ENCODE measurements around the gene GLIPR1.
A peak's percentile ranks its signal among the peaks of the same experiment; 100 is the strongest.
"Not testable (repeated sequence)": the region's sequence is repeated elsewhere in the genome, so short reads cannot be mapped to it uniquely, and the experiment has no call there.

GLIPR1 gene

DNA sequence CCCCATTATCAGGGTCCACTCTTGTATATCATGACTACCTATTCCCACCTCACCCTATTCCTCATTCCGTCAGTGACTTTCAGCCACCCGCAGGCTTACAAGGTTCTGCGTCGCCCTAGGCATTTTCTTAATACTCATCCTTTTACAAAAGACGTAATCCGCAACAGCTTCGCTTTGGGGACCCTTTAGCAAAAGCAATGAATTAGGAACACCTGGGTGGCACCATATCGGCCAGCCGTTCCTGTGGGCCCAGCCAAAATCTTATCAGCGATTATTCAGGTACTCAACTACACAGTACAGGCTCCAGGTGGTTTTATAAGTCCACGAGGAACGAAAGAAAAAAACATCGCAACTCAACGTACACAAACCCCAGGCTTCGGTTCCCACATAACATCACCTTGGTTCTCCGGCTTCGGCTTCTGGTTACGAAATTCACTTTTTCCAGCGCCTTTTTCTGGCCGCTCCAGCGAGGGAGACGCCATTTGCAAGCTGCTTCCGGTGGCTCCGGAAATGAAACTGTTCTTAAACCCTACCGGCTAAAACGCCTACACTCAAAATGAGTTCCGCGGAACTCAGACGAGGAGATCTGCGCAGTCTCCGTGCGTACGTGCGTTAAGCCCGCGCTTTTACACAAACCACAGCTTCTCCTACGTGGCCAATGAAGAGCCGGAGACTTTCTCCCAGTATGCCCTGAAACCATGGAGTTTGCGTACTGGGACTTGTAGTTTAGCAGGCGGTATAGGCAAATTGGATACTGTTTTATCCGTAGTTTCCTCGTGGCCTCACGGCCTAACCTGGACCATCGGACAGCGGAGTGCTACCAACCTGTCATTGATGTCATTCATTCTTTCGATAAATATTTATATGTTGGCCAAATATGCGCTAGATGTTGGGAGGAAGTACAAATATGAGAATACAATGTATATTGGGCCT is 30.8 kb downstream of the GLIPR1 start, which contains the start of gene KRR1:
TSS of gene KRR1 (minus strand) at position 494 of the 933 bp plus-strand sequence. CDS start at position 482, 12 bp downstream.
- peak; percentile 95 for DNase-seq (ENCODE audit: low read depth)
- TF ChIP-seq, protein P1, sequence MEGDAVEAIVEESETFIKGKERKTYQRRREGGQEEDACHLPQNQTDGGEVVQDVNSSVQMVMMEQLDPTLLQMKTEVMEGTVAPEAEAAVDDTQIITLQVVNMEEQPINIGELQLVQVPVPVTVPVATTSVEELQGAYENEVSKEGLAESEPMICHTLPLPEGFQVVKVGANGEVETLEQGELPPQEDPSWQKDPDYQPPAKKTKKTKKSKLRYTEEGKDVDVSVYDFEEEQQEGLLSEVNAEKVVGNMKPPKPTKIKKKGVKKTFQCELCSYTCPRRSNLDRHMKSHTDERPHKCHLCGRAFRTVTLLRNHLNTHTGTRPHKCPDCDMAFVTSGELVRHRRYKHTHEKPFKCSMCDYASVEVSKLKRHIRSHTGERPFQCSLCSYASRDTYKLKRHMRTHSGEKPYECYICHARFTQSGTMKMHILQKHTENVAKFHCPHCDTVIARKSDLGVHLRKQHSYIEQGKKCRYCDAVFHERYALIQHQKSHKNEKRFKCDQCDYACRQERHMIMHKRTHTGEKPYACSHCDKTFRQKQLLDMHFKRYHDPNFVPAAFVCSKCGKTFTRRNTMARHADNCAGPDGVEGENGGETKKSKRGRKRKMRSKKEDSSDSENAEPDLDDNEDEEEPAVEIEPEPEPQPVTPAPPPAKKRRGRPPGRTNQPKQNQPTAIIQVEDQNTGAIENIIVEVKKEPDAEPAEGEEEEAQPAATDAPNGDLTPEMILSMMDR (IDR thresholded peaks at IDR 0.05; ENCODE audit: low read depth, low read length, missing control alignments), result no peak
- peak within 1 kb of the TSS; percentile 72 for H3K4me3 ChIP-seq (ENCODE audit: low read depth, low read length)

DNA sequence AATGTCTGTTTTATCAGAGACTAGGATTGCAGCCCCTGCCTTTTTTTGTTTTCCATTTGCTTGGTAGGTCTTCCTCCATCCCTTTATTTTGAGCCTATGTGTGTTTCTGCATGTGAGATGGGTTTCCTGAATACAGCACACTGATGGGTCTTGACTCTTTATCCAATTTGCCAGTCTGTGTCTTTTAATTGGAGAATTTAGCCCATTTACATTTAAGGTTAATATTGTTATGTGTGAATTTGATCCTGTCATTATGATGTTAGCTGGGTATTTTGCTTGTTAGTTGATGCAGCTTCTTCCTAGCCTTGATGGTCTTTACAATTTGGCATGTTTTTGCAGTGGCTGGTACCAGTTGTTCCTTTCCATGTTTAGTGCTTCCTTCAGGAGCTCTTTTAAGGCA is 40.7 kb downstream of the GLIPR1 start:
- not testable (repeated sequence) for H3K4me3 ChIP-seq (ENCODE audit: low read depth, low read length); DNase-seq (ENCODE audit: low read depth)

DNA sequence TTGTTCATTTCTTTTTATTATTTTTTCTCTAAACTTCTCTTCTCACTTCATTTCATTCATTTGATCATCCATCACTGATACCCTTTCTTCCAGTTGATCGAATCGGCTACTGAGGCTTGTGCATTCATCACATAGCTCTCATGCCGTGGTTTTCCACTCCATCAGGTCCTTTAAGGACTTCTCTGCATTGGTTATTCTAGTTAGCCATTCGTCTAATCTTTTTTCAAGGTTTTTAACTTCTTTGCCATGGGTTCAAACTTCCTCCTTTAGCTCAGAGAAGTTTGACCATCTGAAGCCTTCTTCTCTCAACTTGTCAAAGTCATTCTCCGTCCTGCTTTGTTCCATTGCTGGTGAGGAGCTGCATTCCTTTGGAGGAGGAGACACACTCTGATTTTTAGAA is 41.6 kb downstream of the GLIPR1 start:
- not testable (repeated sequence) for H3K4me3 ChIP-seq (ENCODE audit: low read depth, low read length); DNase-seq (ENCODE audit: low read depth)

DNA sequence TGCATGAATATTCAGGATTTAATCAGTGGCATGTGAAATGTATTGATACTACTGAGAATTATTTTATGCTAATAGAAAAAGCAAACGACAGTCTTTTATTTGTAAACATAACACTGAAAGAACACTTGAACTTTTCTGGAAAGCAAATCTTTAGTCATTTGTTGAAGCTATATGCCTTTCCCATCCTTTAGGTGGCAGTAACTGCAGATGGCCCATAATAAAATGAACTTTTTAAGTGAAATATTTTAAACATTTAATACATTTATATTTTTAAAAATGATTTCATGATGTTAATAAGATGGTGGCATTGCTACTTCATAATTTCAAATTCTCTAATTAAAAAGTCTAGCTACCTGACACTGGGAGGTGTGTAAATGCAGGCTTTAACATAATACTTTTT is 44.7 kb downstream of the GLIPR1 start:
- H3K4me3 ChIP-seq (ENCODE audit: low read depth, low read length), result no peak overlapping the region
- TF ChIP-seq, protein P1 (IDR thresholded peaks at IDR 0.05; ENCODE audit: low read depth, low read length, missing control alignments), result no peak
- no peak for DNase-seq (ENCODE audit: low read depth)

DNA sequence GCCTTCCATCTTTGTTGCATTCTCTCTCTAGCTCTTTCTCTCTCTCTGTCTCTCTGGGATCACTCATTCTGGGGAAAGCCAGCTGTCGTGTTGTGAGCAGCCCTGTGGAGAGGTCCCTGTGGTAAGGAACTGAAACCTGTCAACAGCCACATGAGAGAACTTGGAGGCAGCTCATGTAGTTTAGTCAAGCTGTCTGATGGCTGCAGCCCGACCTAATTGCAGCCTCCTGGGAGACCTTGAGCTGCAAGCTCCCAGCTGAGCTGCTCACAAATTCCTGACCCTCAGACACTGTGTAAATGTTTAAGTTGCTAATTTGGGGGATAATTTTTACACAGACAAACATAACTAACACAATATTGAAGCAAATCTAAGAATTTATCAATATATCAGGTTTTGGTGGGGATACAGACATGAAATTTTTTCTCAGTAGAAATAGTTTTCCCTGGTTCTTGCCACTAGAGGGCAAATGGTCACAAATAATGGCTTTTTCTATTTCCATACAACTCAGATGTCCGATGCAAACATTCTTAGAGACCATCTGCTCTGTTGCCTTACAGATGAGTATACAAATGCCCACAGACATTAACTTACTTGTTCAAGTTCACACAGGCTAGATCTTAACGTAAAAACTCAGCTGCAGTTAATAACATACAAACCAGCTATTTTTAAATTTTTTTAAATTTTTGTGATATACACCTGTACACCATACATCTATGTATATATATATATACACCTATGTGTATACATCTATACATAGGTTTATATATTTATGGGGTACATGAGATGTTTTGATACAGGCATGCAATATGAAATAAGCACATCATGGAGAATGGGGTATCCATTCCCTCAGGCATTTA is 46.3 kb downstream of the GLIPR1 start:
- DNase-seq (ENCODE audit: low read depth), result no peak
- no peak overlapping the region for H3K4me3 ChIP-seq (ENCODE audit: low read depth, low read length)
- TF ChIP-seq, protein P1 (IDR thresholded peaks at IDR 0.05; ENCODE audit: low read depth, low read length, missing control alignments), result peak; percentile 67

DNA sequence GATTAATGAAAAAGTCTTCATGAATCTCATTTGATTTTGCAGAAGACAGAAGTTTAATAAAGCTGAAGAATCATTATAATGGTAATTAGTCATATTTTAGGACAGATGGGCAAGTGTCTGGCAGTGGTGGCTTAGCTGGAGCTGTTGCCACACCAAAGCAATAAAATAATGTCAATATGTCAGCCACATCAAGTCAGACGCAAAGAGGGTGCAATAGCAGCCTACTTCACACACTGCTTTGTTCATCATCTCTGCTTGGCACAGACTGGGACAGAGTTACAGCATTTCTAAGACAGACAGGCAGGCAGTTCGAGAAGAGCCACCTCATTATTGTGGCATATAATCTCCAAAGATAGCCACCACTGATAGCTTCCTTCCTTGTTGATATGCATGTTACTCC is 47.7 kb downstream of the GLIPR1 start:
- TF ChIP-seq, protein P1 (IDR thresholded peaks at IDR 0.05; ENCODE audit: low read depth, low read length, missing control alignments), result no peak
- no peak for DNase-seq (ENCODE audit: low read depth)
- H3K4me3 ChIP-seq (ENCODE audit: low read depth, low read length), result no peak overlapping the region

DNA sequence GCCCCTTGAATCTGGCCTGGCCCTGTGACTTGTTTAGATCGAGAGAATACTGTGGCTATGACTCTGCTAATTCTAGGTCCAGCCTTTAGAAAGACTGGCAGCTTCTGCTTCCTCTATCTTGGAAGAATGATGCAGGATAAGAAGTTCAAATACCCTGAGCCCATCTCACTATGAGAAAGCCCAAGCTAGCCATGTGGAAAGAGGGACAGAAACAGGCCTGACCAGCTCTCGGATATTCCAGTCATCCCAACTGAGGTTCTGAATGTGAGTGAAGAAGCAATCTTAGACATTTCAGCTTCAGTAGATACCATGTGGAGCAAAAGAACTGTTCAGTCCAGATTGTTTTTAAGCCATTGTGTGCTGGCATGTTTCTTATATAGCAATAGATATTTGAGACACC is 48.1 kb downstream of the GLIPR1 start:
- DNase-seq (ENCODE audit: low read depth), result no peak
- TF ChIP-seq, protein P1 (IDR thresholded peaks at IDR 0.05; ENCODE audit: low read depth, low read length, missing control alignments), result no peak
- H3K4me3 ChIP-seq (ENCODE audit: low read depth, low read length), result no peak overlapping the region

Measured in GM12864 (cell line).